Liver (tissue), 9 donors: ENCODE results near the gene PLXNB1. TPM values are rescaled to one million over a fixed set of nuclear protein-coding genes. Genes with fewer than 3 reads are reported as not detected.
A peak's percentile ranks its signal among the peaks of the same experiment; 100 is the strongest.

Experiments used
- DNase-seq: peaks from one replicate; pipeline ENCODE4 v3.0.0-alpha.2; 2017; ENCODE audit warnings: low spot score
- H3K27ac ChIP-seq, 2 donors: one replicate each; pipeline ENCODE4 v1.7.0; 2013; ENCODE audit warnings: inconsistent platforms in 2 of 2, low read length in 2 of 2, control low read depth in 1 of 2, low read depth in 1 of 2, mild to moderate bottlenecking in 1 of 2
- H3K27me3 ChIP-seq, 4 donors: one replicate each; pipeline versions ENCODE4 v1.6.1 to v1.7.0; 2013; ENCODE audit warnings: low read length in 3 of 4, inconsistent platforms in 1 of 4, mild to moderate bottlenecking in 1 of 4, moderate library complexity in 1 of 4; ENCODE audit not compliant: control insufficient read depth in 4 of 4, insufficient read depth in 4 of 4
- H3K36me3 ChIP-seq, 4 donors: one replicate each; pipeline versions ENCODE4 v1.6.1 to v1.7.0; 2013; ENCODE audit warnings: low read length in 3 of 4, mild to moderate bottlenecking in 3 of 4, low read depth in 1 of 4, moderate library complexity in 1 of 4; ENCODE audit not compliant: control insufficient read depth in 4 of 4, insufficient read depth in 3 of 4
- H3K4me1 ChIP-seq, 4 donors: one replicate each; pipeline versions ENCODE4 v1.6.1 to v1.7.0; 2013; ENCODE audit warnings: low read length in 3 of 4, mild to moderate bottlenecking in 3 of 4, moderate library complexity in 1 of 4; ENCODE audit not compliant: control insufficient read depth in 4 of 4, insufficient read depth in 4 of 4
- H3K4me3 ChIP-seq, 3 donors: one replicate each; pipeline versions ENCODE4 v1.6.1 to v1.7.0; 2013; ENCODE audit warnings: low read length in 3 of 3, control low read depth in 1 of 3, low read depth in 1 of 3, mild to moderate bottlenecking in 1 of 3
- H3K9ac ChIP-seq, 2 donors: one replicate each; pipeline ENCODE4 v1.7.0; 2013; ENCODE audit warnings: low read length in 2 of 2, mild to moderate bottlenecking in 2 of 2, moderate library complexity in 2 of 2, control low read depth in 1 of 2, low read depth in 1 of 2
- H3K9me3 ChIP-seq, 4 donors: one replicate each; pipeline versions ENCODE4 v1.6.1 to v1.7.0; 2013; ENCODE audit warnings: low read length in 3 of 4; ENCODE audit not compliant: control insufficient read depth in 4 of 4
- EGR1 ChIP-seq, 2 donors: IDR thresholded peaks; 2 replicates each; pipeline ENCODE4 v1.6.1; 2016 to 2018; ENCODE audit warnings: antibody characterized with exemption in 2 of 2, low read depth in 2 of 2
- FOXA1 ChIP-seq: IDR thresholded peaks from 2 replicates; pipeline ENCODE4 v1.6.1; 2016; ENCODE audit warnings: antibody characterized with exemption
- FOXA2 ChIP-seq: IDR thresholded peaks from 2 replicates; pipeline ENCODE4 v1.6.1; 2016; ENCODE audit warnings: antibody characterized with exemption
- GABPA ChIP-seq, 2 donors: IDR thresholded peaks in 1 of 2; conservative IDR thresholded peaks in 1 of 2; 2 replicates each; pipeline ENCODE4 v1.6.1; 2016; ENCODE audit warnings: antibody characterized with exemption in 2 of 2, mild to moderate bottlenecking in 1 of 2, moderate library complexity in 1 of 2
- HNF4A ChIP-seq, 2 donors: conservative IDR thresholded peaks; 2 replicates each; pipeline ENCODE4 v1.6.1; 2016; ENCODE audit warnings: antibody characterized with exemption in 2 of 2, mild to moderate bottlenecking in 2 of 2
- HNF4G ChIP-seq: IDR thresholded peaks from 2 replicates; pipeline ENCODE4 v1.6.1; 2016; ENCODE audit warnings: antibody characterized with exemption
- JUND ChIP-seq, 2 donors: IDR thresholded peaks; 2 replicates each; pipeline ENCODE4 v1.6.1; 2016; ENCODE audit warnings: antibody characterized with exemption in 2 of 2
- NR2F2 ChIP-seq: IDR thresholded peaks from 2 replicates; pipeline ENCODE4 v1.6.1; 2016; ENCODE audit warnings: antibody characterized with exemption
- RAD21 ChIP-seq, 2 donors: IDR thresholded peaks; 2 replicates each; pipeline ENCODE4 v1.6.1; 2016; ENCODE audit warnings: antibody characterized with exemption in 2 of 2, mild to moderate bottlenecking in 2 of 2
- RXRA ChIP-seq, 2 donors: IDR thresholded peaks; 2 replicates each; pipeline ENCODE4 v1.6.1; 2017 to 2018; ENCODE audit warnings: antibody characterized with exemption in 2 of 2, mild to moderate bottlenecking in 1 of 2
- SP1 ChIP-seq: IDR thresholded peaks from 2 replicates; pipeline ENCODE4 v1.6.1; 2018; ENCODE audit warnings: antibody characterized with exemption, mild to moderate bottlenecking
- TAF1 ChIP-seq: conservative IDR thresholded peaks from 2 replicates; pipeline ENCODE4 v1.6.1; 2016; ENCODE audit warnings: antibody characterized with exemption, mild to moderate bottlenecking
- YY1 ChIP-seq: IDR thresholded peaks from 2 replicates; pipeline ENCODE4 v1.6.1; 2016; ENCODE audit warnings: antibody characterized with exemption, mild to moderate bottlenecking
- WGBS: extraction: QIAGEN DNeasy Blood & Tissue Kit; methylation state at CpG from one replicate; pipeline ENCODE4 v1.1.7; 2013; 5-methylcytosine and 5-hydroxymethylcytosine counted together
- polyA plus RNA-seq, 2 donors: library from polyadenylated mRNA; stranded (reverse) in 1 of 2; unstranded in 1 of 2; fragments of 200-250 nt in 1 of 2; fragments of >200 nt in 1 of 2; fragmentation: Nextera tagmentation in 1 of 2; extraction: Ambion mirVana in 1 of 2; gene quantifications; one replicate each; pipeline versions ENCODE4 v1.2.1 to v1.2.3, GENCODE V29; 2013 to 2015
- total RNA-seq, 2 donors: library from RNA; depleted of rRNA; stranded (reverse); fragments of >200 nt; gene quantifications; one replicate each; pipeline ENCODE4 v1.2.3, GENCODE V29; 2014
- TF ChIP-seq, protein P1 (sequence below): IDR thresholded peaks from 2 replicates; pipeline ENCODE4 v1.6.1; 2016; ENCODE audit warnings: antibody characterized with exemption, mild to moderate bottlenecking
- TF ChIP-seq, protein P2 (sequence below): IDR thresholded peaks from 2 replicates; pipeline ENCODE4 v1.6.1; 2016; ENCODE audit warnings: antibody characterized with exemption
- TF ChIP-seq, protein P3 (sequence below): fragments of 150-350 bp; IDR thresholded peaks from 2 replicates; pipeline ENCODE4 v1.5.1; 2017; ENCODE audit warnings: improper control_type of control experiment, low read depth, low read length; ENCODE audit not compliant: missing input control
- TF ChIP-seq, protein P4 (sequence below): IDR thresholded peaks from 2 replicates; pipeline ENCODE4 v1.6.1; 2016; ENCODE audit warnings: antibody characterized with exemption
- TF ChIP-seq, protein P5 (sequence below): IDR thresholded peaks from 2 replicates; pipeline ENCODE4 v1.6.1; 2016; ENCODE audit warnings: antibody characterized with exemption
- donor health status: healthy.
- donor health status: healthy.
- donor health status: healthy.
- donor health status: healthy.
- donor health status: healthy.

The PLXNB1 gene
- total and polyA plus RNA-seq, 4 donors, result 38.1 to 204 (median 72.9) TPM

DNA sequence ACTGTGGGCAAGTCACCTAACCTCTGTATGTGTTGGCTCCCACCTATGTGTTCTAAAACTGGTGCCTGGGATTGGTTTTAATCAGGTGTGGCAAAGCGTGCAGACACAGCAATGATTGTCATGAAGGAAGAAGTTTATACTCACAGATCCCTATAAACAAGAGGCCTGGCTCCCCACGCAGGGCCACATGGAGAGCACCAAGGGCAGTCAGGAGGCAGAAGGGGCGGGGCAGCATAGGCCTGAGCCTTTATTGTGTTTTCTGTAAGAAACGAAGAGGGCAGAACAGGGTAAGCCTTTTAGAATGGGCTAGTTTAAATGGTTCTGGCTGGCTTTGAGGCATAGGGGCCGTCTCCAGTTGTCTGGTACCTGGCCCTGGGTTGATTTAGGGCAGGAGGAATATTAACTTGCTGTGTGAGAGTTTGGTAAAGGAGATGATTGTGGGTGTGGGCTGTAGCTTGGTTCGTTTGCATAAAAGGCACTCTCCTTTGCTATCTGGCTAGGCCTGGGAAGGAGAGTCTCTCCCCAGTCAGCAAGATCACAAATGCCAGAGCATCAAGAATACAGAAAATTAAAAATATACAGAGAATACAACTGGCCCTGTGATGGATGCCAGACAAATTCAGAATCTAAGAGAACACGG, 60.1 kb downstream of the PLXNB1 start:
- Histone ChIP-seq H3K9me3 (no peaks in the 10 kb centered on the region), H3K27ac (no peak overlapping the region), H3K9ac (no peak overlapping the region), H3K27me3 (no peaks in the 10 kb centered on the region), H3K36me3 (no peaks in the 10 kb centered on the region), H3K4me3 (no peak overlapping the region), H3K4me1 (no peaks in the 10 kb centered on the region)
- WGBS, result 74% methylated on average over 7 of the region's 7 CpGs
- DNase-seq, result no peak
- no peak for TF ChIP-seq JUND (IDR thresholded peaks at IDR 0.05)
- no peak for TF ChIP-seq GABPA (IDR thresholded peaks at IDR 0.05 in 1 of 2, conservative IDR thresholded peaks at IDR 0.05 in 1 of 2)
- no peak for TF ChIP-seq FOXA2

DNA sequence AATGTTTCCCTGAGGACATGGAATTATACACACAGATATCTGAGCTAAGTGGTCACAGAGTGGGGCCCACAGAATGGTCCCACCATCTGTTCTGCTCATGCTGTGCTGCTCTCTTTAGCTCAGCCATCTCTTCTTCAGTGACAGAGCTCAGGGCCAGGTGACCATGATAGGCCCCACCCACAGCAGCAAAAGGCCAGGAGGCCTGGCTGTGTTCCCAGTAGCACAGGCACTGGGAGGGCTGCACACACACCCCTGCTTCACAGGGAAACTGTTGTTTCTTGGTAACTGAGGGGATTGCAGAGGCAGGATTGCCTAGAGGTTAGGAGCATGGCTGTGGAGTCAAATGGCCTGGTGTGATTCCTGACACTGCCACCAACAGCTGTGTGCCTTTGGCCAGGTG, 62.7 kb downstream of the PLXNB1 start:
- no peaks in the 10 kb centered on the region for H3K4me1 ChIP-seq
- no peak overlapping the region for H3K4me3 ChIP-seq
- peak; percentile 41 for DNase-seq
- no peaks in the 10 kb centered on the region for H3K27me3 ChIP-seq
- peaks cover 0 to 2% (median 0%) of the 10 kb centered on the region in 4 donors for H3K9me3 ChIP-seq
- no peak overlapping the region for H3K27ac ChIP-seq
- TF ChIP-seq, protein P1, sequence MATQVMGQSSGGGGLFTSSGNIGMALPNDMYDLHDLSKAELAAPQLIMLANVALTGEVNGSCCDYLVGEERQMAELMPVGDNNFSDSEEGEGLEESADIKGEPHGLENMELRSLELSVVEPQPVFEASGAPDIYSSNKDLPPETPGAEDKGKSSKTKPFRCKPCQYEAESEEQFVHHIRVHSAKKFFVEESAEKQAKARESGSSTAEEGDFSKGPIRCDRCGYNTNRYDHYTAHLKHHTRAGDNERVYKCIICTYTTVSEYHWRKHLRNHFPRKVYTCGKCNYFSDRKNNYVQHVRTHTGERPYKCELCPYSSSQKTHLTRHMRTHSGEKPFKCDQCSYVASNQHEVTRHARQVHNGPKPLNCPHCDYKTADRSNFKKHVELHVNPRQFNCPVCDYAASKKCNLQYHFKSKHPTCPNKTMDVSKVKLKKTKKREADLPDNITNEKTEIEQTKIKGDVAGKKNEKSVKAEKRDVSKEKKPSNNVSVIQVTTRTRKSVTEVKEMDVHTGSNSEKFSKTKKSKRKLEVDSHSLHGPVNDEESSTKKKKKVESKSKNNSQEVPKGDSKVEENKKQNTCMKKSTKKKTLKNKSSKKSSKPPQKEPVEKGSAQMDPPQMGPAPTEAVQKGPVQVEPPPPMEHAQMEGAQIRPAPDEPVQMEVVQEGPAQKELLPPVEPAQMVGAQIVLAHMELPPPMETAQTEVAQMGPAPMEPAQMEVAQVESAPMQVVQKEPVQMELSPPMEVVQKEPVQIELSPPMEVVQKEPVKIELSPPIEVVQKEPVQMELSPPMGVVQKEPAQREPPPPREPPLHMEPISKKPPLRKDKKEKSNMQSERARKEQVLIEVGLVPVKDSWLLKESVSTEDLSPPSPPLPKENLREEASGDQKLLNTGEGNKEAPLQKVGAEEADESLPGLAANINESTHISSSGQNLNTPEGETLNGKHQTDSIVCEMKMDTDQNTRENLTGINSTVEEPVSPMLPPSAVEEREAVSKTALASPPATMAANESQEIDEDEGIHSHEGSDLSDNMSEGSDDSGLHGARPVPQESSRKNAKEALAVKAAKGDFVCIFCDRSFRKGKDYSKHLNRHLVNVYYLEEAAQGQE, result no peak
- TF ChIP-seq JUND (IDR thresholded peaks at IDR 0.05), result no peak
- TF ChIP-seq RAD21 (IDR thresholded peaks at IDR 0.05), result no peak
- TF ChIP-seq HNF4A (conservative IDR thresholded peaks at IDR 0.05), result no peak
- TF ChIP-seq RXRA (IDR thresholded peaks at IDR 0.05), result no peak
- no peak for TF ChIP-seq HNF4G
- TF ChIP-seq, protein P2, sequence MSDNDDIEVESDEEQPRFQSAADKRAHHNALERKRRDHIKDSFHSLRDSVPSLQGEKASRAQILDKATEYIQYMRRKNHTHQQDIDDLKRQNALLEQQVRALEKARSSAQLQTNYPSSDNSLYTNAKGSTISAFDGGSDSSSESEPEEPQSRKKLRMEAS, result no peak
- TF ChIP-seq, protein P3, sequence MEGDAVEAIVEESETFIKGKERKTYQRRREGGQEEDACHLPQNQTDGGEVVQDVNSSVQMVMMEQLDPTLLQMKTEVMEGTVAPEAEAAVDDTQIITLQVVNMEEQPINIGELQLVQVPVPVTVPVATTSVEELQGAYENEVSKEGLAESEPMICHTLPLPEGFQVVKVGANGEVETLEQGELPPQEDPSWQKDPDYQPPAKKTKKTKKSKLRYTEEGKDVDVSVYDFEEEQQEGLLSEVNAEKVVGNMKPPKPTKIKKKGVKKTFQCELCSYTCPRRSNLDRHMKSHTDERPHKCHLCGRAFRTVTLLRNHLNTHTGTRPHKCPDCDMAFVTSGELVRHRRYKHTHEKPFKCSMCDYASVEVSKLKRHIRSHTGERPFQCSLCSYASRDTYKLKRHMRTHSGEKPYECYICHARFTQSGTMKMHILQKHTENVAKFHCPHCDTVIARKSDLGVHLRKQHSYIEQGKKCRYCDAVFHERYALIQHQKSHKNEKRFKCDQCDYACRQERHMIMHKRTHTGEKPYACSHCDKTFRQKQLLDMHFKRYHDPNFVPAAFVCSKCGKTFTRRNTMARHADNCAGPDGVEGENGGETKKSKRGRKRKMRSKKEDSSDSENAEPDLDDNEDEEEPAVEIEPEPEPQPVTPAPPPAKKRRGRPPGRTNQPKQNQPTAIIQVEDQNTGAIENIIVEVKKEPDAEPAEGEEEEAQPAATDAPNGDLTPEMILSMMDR, result no peak
- TF ChIP-seq, protein P4, sequence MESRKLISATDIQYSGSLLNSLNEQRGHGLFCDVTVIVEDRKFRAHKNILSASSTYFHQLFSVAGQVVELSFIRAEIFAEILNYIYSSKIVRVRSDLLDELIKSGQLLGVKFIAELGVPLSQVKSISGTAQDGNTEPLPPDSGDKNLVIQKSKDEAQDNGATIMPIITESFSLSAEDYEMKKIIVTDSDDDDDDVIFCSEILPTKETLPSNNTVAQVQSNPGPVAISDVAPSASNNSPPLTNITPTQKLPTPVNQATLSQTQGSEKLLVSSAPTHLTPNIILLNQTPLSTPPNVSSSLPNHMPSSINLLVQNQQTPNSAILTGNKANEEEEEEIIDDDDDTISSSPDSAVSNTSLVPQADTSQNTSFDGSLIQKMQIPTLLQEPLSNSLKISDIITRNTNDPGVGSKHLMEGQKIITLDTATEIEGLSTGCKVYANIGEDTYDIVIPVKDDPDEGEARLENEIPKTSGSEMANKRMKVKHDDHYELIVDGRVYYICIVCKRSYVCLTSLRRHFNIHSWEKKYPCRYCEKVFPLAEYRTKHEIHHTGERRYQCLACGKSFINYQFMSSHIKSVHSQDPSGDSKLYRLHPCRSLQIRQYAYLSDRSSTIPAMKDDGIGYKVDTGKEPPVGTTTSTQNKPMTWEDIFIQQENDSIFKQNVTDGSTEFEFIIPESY, result no peak
- no peak for TF ChIP-seq NR2F2
- no peak for TF ChIP-seq TAF1
- TF ChIP-seq SP1, result no peak
- TF ChIP-seq YY1, result no peak
- TF ChIP-seq GABPA (IDR thresholded peaks at IDR 0.05 in 1 of 2, conservative IDR thresholded peaks at IDR 0.05 in 1 of 2), result no peak
- TF ChIP-seq EGR1 (IDR thresholded peaks at IDR 0.05; ENCODE audit: low read depth in 2 of 2), result no peak
- no peak for TF ChIP-seq FOXA1
- TF ChIP-seq, protein P5, sequence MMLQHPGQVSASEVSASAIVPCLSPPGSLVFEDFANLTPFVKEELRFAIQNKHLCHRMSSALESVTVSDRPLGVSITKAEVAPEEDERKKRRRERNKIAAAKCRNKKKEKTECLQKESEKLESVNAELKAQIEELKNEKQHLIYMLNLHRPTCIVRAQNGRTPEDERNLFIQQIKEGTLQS, result no peak
- TF ChIP-seq FOXA2, result no peak
- no peaks in the 10 kb centered on the region for H3K36me3 ChIP-seq
- H3K9ac ChIP-seq, result no peak overlapping the region
